C4-2B (cell line): ENCODE results near the gene NCKAP5.

Source experiments
- CTCF ChIP-seq: fragments of 450-650 bp; conservative IDR thresholded peaks from 2 replicates; pipeline ENCODE4 v1.5.1; 2017; ENCODE audit warnings: mild to moderate bottlenecking
- ZFX ChIP-seq: fragments of 450-650 bp; IDR thresholded peaks from 2 replicates; pipeline ENCODE4 v1.6.1; 2017

GRCh38 chr2:132844585-132844984 is 723.7 kb downstream of the NCKAP5 start:
- no peak for TF ChIP-seq CTCF
- TF ChIP-seq ZFX = no peak
